Tibial artery (tissue), 4 donors: ENCODE data around the gene ANAPC7.
"Not testable (repeated sequence)": the region's sequence is repeated elsewhere in the genome, so short reads cannot be mapped to it uniquely, and the experiment has no call there.

Source experiments
- DNase-seq, 2 donors: peaks; one replicate each; pipeline ENCODE4 v3.0.0-alpha.2; 2019
- H3K27ac ChIP-seq, 2 donors: fragments of 200-600 bp; sonication (generic) in 1 of 2; 1 replicate in 1 of 2; 2 replicates in 1 of 2; pipeline ENCODE4 v1.5.1; 2018 to 2019; ENCODE audit warnings: mild to moderate bottlenecking in 1 of 2
- H3K27me3 ChIP-seq, 2 donors: fragments of 200-600 bp; sonication (generic) in 1 of 2; one replicate each; pipeline versions ENCODE4 v1.5.1 to v1.6.0; 2016 to 2019
- H3K36me3 ChIP-seq, 3 donors: fragments of 200-600 bp; sonication (generic) in 2 of 3; one replicate each; pipeline ENCODE4 v1.5.1; 2016 to 2019; ENCODE audit warnings: mild to moderate bottlenecking in 2 of 3
- H3K4me1 ChIP-seq, 4 donors: fragments of 200-600 bp; sonication (generic) in 2 of 4; 1 replicate in 3 of 4; 2 replicates in 1 of 4; pipeline ENCODE4 v1.5.1; 2016 to 2019
- H3K4me3 ChIP-seq, 2 donors: fragments of 200-600 bp; sonication (generic) in 1 of 2; 1 replicate in 1 of 2; 2 replicates in 1 of 2; pipeline ENCODE4 v1.5.1; 2018 to 2019; ENCODE audit warnings: mild to moderate bottlenecking in 2 of 2
- H3K9me3 ChIP-seq, 3 donors: fragments of 200-600 bp; sonication (generic) in 1 of 3; one replicate each; pipeline ENCODE4 v1.5.1; 2016 to 2019
- intact Hi-C: fragments of 100-400 bp; cut with DNase I; formaldehyde crosslinking; loops from one replicate; pipeline ENCODE4 v1.15.0; 2023; ENCODE audit warnings: low total_unique reads
- TF ChIP-seq, protein P1 (sequence below), 2 experiments: fragments of 200-600 bp in 1 of 2; fragments of 450-650 bp in 1 of 2; IDR thresholded peaks; one replicate each; pipeline ENCODE4 v1.5.1; 2017 to 2019; ENCODE audit warnings: antibody characterized with exemption in 2 of 2, mild to moderate bottlenecking in 1 of 2, moderate library complexity in 1 of 2

ANAPC7 gene

DNA sequence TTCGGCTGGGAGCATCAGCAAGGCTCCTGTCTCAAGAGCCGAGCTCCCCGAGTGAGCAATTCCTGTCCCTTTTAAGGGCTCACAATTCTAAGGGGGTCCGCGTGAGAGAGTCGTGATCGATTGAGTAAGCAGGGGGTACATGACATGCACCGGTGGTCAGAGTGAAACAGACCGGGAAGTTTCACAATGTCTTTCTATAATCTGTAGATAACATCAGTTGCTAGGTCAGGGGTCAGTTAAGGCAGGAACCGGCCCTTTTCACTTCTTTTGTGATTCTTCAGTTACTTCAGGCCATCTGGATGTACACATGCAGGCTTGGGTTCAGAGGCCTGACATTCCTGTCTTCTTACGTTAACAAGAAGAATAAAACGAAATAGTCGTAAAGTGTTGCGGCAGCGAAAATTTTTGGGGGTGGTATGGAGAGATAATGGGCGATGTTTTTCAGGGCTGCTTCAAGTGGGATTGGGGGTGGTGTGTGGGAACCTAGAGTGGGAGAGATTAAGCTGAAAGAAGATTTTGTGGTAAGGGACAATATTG is 1.7 kb upstream of the ANAPC7 start:
- DNase-seq, intact Hi-C loops: not testable (repeated sequence)
- peaks cover 0 to 13% (median 13%) of the 10 kb centered on the region in 3 donors for H3K36me3 ChIP-seq

DNA sequence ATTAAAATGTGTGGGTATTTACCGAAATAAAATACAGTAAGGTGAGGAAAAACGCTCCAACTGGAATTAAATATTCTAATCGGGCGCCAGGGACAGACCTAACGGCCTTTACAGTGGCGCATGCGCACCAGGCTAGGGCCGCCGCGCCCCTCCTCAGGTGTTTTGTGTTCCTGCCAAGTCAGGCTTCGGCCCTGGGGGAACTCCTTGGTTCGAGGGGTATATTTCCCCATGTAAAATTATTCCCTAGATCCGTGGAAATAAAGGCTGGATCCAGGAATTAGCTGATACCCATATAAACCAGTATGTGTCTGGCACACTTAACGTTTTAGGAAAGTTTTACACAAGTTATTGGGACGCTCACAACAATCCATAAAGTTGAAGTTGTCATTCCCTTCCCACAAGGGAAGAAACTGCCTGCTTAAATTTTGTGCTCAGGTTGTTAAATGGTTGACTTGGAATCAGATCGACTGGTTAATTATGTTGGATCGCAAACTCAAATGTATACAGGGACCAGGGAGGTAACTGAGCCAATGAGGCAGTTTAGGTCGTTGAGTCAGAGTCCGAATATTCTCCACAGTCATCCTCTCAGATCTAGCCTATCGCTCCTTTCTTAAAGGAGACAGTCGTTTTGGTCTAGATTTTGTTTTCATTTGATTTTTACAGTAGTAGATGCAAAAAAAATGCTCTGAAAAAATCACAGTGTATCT is 621 bp upstream of the ANAPC7 start:
- intact Hi-C loops: no loop called here
- H3K27me3 ChIP-seq: peaks cover 0 to 2% of the 10 kb centered on the region in 2 donors
- peaks cover 0 to 26% (median 13%) of the 10 kb centered on the region in 4 donors for H3K4me1 ChIP-seq
- H3K27ac ChIP-seq: peak overlapping the region; percentile 86 to 87
- H3K36me3 ChIP-seq: peaks cover 0 to 21% (median 14%) of the 10 kb centered on the region in 3 donors
- H3K4me3 ChIP-seq: peak overlapping the region; percentile 93 to 100
- peak; percentile 41 to 78 for DNase-seq
- TF ChIP-seq, protein P1, sequence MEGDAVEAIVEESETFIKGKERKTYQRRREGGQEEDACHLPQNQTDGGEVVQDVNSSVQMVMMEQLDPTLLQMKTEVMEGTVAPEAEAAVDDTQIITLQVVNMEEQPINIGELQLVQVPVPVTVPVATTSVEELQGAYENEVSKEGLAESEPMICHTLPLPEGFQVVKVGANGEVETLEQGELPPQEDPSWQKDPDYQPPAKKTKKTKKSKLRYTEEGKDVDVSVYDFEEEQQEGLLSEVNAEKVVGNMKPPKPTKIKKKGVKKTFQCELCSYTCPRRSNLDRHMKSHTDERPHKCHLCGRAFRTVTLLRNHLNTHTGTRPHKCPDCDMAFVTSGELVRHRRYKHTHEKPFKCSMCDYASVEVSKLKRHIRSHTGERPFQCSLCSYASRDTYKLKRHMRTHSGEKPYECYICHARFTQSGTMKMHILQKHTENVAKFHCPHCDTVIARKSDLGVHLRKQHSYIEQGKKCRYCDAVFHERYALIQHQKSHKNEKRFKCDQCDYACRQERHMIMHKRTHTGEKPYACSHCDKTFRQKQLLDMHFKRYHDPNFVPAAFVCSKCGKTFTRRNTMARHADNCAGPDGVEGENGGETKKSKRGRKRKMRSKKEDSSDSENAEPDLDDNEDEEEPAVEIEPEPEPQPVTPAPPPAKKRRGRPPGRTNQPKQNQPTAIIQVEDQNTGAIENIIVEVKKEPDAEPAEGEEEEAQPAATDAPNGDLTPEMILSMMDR (IDR thresholded peaks at IDR 0.05): no peak
- H3K9me3 ChIP-seq: no peaks in the 10 kb centered on the region

More for the DNA sequence above, 1.7 kb upstream of the ANAPC7 start:
- not testable (repeated sequence) for H3K27ac ChIP-seq, H3K9me3 ChIP-seq, H3K4me3 ChIP-seq, H3K27me3 ChIP-seq
- H3K4me1 ChIP-seq: peaks cover 0 to 23% (median 13%) of the 10 kb centered on the region in 4 donors

DNA sequence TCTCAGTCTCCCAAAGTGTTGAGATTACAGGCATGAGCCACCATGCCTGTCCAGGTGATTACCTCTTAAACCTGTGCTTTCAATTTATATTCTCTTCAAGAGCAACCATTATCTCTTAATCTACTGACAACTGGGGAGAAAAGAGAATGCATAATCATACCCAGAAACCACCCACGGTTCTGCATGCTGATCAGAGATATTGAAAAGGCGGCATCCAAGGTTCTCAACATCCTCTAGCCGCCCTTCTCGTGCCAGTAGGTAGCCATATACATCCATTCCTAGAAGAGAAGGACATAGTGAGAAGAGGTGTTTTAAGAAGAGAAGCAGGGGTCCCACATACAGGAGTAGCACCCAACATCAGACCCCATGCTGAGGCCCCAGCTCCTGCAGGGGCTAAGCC is 20.8 kb downstream of the ANAPC7 start:
- TF ChIP-seq, protein P1 (IDR thresholded peaks at IDR 0.05): no peak
- Histone ChIP-seq H3K9me3 (no peaks in the 10 kb centered on the region), H3K4me1 (peaks cover 0 to 27% (median 19%) of the 10 kb centered on the region in 4 donors), H3K4me3 (no peak overlapping the region), H3K27ac (peak overlapping the region in 1 of 2 donors; percentile 1), H3K36me3 (peaks cover 25 to 90% (median 59%) of the 10 kb centered on the region in 3 donors), H3K27me3 (no peaks in the 10 kb centered on the region)
- DNase-seq: no peak
- intact Hi-C loops: no loop called here

DNA sequence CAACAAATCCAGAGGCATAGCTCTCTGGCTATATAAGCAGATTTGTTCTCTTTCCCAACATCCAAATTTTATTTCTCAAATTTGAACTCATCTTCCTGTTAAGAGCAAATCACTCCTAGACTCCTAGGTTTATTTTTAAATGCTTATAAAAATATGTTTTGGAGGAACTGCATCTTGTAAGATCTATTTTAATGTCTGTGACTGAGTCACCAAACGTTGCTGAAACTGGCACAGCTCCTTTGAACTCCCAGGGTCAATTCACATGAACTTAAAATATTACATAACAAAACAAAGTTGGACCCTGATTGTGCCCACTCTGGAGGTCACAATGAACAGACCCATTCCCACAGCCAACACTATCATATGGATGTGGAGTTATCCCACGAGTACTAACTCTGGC is 23.9 kb downstream of the ANAPC7 start:
- no peak overlapping the region for H3K4me3 ChIP-seq
- peaks cover 16 to 89% (median 57%) of the 10 kb centered on the region in 3 donors for H3K36me3 ChIP-seq
- TF ChIP-seq, protein P1 (IDR thresholded peaks at IDR 0.05): no peak
- H3K9me3 ChIP-seq: no peaks in the 10 kb centered on the region
- DNase-seq: no peak
- no peaks in the 10 kb centered on the region for H3K27me3 ChIP-seq
- H3K4me1 ChIP-seq: peaks cover 0 to 27% (median 20%) of the 10 kb centered on the region in 4 donors
- intact Hi-C loops: no loop called here
- peak overlapping the region; percentile 77 to 79 for H3K27ac ChIP-seq

DNA sequence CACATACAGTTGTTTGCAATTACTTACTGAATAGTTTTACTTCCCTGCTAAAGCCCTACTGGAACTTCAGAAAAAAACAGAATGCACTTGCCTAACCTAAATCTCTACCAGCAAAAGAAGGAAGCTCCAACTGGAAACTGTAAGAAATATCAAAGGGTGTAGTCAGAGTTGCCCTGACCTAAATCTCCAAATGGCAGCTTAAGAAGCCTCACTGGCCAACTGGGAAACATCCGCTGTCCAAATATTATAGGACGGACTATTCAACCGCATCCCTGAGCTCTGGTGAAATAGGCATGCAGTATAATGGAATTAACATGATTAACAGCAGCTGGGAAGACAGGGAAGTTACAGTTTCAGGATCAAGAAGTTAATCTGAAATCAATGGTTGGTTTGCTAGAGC is 24.3 kb downstream of the ANAPC7 start:
- no peaks in the 10 kb centered on the region for H3K27me3 ChIP-seq
- TF ChIP-seq, protein P1 (IDR thresholded peaks at IDR 0.05): no peak
- DNase-seq: no peak
- no peak overlapping the region for H3K4me3 ChIP-seq
- peaks cover 0 to 32% (median 20%) of the 10 kb centered on the region in 4 donors for H3K4me1 ChIP-seq
- intact Hi-C loops: no loop called here
- H3K36me3 ChIP-seq: peaks cover 16 to 85% (median 61%) of the 10 kb centered on the region in 3 donors
- H3K9me3 ChIP-seq: no peaks in the 10 kb centered on the region
- peak overlapping the region; percentile 77 to 79 for H3K27ac ChIP-seq

DNA sequence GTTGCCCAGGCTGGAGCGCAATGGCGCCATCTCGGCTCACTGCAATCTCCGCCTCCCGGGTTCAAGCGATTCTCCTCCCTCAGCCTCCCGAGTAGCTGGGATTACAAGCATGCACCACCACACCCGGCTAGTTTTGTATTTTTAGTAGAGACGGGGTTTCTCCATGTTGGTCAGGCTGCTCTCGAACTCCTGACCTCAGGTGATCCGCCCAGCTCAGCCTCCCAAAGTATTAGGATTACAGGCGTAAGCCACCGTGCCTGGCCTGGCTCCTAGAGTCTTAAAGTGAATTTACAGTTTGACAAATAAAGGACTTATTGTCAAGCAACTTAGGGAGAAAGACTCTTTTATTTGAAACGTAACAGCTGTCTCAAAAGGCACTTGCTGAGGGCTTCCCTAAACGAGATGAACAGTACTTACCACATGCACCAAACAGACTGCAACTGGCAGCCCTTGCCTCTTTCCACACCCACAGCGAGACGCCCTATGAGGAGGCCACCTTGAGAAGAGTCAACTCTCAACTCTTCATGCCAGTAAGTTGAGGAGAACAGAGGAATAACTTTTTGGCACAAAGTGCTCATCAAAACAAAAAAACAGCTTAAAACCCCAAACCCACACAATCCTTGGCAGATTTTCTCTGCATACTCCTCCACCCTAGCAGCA is 25.2 kb downstream of the ANAPC7 start:
- Histone ChIP-seq H3K4me1 (peaks cover 0 to 41% (median 28%) of the 10 kb centered on the region in 4 donors), H3K27ac (peak overlapping the region; percentile 77 to 79), H3K36me3 (peaks cover 16 to 85% (median 70%) of the 10 kb centered on the region in 3 donors)
- intact Hi-C loops, DNase-seq, H3K4me3 ChIP-seq, H3K9me3 ChIP-seq, H3K27me3 ChIP-seq: not testable (repeated sequence)
